Measurements from ENCODE around the gene RHOG. TPM values are rescaled to one million over a fixed set of nuclear protein-coding genes. Genes with fewer than 3 reads are reported as not detected.

RHOG gene
- total RNA-seq, 1 experiment from 2014 or later, result 26.4 TPM

- Histone ChIP-seq H4K91ac (ENCODE audit: insufficient read length, low read depth, low read length) (no peak overlapping the region), H3K27ac (ENCODE audit: insufficient read length, low read depth, low read length) (no peak overlapping the region), H3K79me1 (ENCODE audit: insufficient read depth, low read depth, low read length, poor library complexity, severe bottlenecking) (no peaks in the 10 kb centered on the region), H3K56ac (ENCODE audit: insufficient read length, low read depth, low read length) (no peak overlapping the region), H2AK5ac (ENCODE audit: insufficient read length, low read length) (no peak overlapping the region), H4K8ac (replicated peaks; ENCODE audit: insufficient read length, low read depth, low read length) (no peak overlapping the region), H3K27me3 (ENCODE audit: insufficient read depth, low read length) (no peaks in the 10 kb centered on the region), H3K9me3 (ENCODE audit: control insufficient read depth, low read depth, low read length) (no peaks in the 10 kb centered on the region), H3K4ac (ENCODE audit: low read depth, low read length) (no peak overlapping the region), H2AFZ (ENCODE audit: low read length) (no peak overlapping the region), H2BK12ac (ENCODE audit: insufficient read length, low read depth, low read length) (no peak overlapping the region), H3K9ac (ENCODE audit: extremely low read depth, insufficient read length, low read length) (no peak overlapping the region), H2BK20ac (ENCODE audit: low read depth, low read length, poor library complexity, severe bottlenecking) (no peak overlapping the region), H3K23ac (ENCODE audit: insufficient read length, low read depth, low read length) (no peak overlapping the region), H3T11ph (ENCODE audit: low read length) (no peak overlapping the region), H3K14ac (ENCODE audit: insufficient read depth, low read length) (no peak overlapping the region), H2BK15ac (ENCODE audit: low read depth, low read length) (no peak overlapping the region), H2BK120ac (ENCODE audit: low read depth, low read length, poor library complexity, severe bottlenecking) (no peak overlapping the region), H3K79me2 (ENCODE audit: insufficient read depth, low read length) (no peaks in the 10 kb centered on the region), H3K4me1 (ENCODE audit: insufficient read depth, low read length) (peaks cover 13% of the 10 kb centered on the region; the same call in 1 of the 2 replicates), H3K23me2 (ENCODE audit: insufficient read length, low read depth, low read length, poor library complexity, severe bottlenecking) (no peaks in the 10 kb centered on the region), H4K20me1 (ENCODE audit: control insufficient read depth, insufficient read depth, insufficient read length) (peaks cover 3% of the 10 kb centered on the region), H3K4me2 (ENCODE audit: insufficient read depth, insufficient read length, low read length) (no peak overlapping the region), H4K5ac (ENCODE audit: insufficient read length, low read depth, low read length) (no peak overlapping the region), H3K18ac (ENCODE audit: insufficient read length, low read depth, low read length) (no peak overlapping the region), H2BK5ac (ENCODE audit: insufficient read length, low read length) (no peak overlapping the region)
- DNase-seq, result no peak
- no CpG with 5 or more reads among the region's 3 CpGs for WGBS (ENCODE audit: extremely low coverage, insufficient read length, low lambda C conversion rate)
- Mint-ChIP-seq H3K4me1 (peaks cover 41 to 42% of the 10 kb centered on the region in 2 experiments), H3K27me3 (ENCODE audit: low read depth) (no peaks in the 10 kb centered on the region), H3K9me3 (no peaks in the 10 kb centered on the region), H3K27ac (no peak overlapping the region), H3K36me3 (ENCODE audit: insufficient read depth in 1 of 3, low read depth in 3 of 3) (peaks cover 26 to 46% (median 41%) of the 10 kb centered on the region in 3 experiments), H3K4me3 (no peak overlapping the region)
- TF ChIP-seq CTCF (conservative IDR thresholded peaks at IDR 0.05), result no peak
These were observed 17.5 kb downstream of the RHOG start for GRCh38 chr11:3823303-3823702.

Data from H9 (cell line).